Stimulated activated effector memory CD8-positive, alpha-beta T cell treated with anti-CD3 and anti-CD28 coated beads, Interleukin-12 subunit alpha, Interleukin-12 subunit beta, amount 100 ng/mL, for 72 hours (primary cell): Measurements from ENCODE around the gene HOXB6.

Experiments
- ATAC-seq: fragments of 150-1000 bp; cut with Tn5 transposase; 2 replicates; pipeline ENCODE4 v1.10.0; 2021
- DNase-seq, 2 donors: peaks; one replicate each; pipeline ENCODE4 v3.0.0; 2021 to 2022; ENCODE audit warnings: low spot score in 2 of 2
- H3K27ac Mint-ChIP-seq: one replicate; pipeline ENCODE4 v1.8.0; 2022; ENCODE audit warnings: mild to moderate bottlenecking, mixed read lengths
- H3K36me3 Mint-ChIP-seq: one replicate; pipeline ENCODE4 v1.8.0; 2022; ENCODE audit warnings: mild to moderate bottlenecking, mixed read lengths
- H3K4me1 Mint-ChIP-seq: one replicate; pipeline ENCODE4 v1.8.0; 2022; ENCODE audit warnings: mixed read lengths
- H3K4me3 Mint-ChIP-seq: one replicate; pipeline ENCODE4 v1.8.0; 2022; ENCODE audit warnings: mild to moderate bottlenecking, mixed read lengths
- H3K9me3 Mint-ChIP-seq: one replicate; pipeline ENCODE4 v1.8.0; 2022; ENCODE audit warnings: mixed read lengths

HOXB6 gene

DNA sequence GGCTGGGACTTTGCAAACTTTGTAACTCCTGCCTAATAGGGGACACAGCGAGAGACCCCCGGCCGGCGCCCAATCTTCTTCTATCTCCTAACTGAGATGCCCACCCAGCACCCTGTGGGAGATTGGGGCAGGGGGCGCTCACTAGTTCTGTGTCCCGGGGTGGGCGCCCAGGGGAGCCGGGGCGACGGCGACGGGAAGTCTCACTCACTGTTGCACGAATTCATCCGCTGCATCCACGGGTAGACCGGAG, 7.3 kb downstream of the HOXB6 start:
- Mint-ChIP-seq H3K36me3 (no peaks in the 10 kb centered on the region), H3K4me3 (peak overlapping the region; percentile 67), H3K9me3 (no peaks in the 10 kb centered on the region), H3K27ac (peak overlapping the region; percentile 75), H3K4me1 (peaks cover 57% of the 10 kb centered on the region)
- no peak for ATAC-seq
- no peak for DNase-seq

- no peaks in the 10 kb centered on the region for H3K9me3 Mint-ChIP-seq
- ATAC-seq (no peak), DNase-seq (no peak)
- no peaks in the 10 kb centered on the region for H3K36me3 Mint-ChIP-seq
- H3K4me1 Mint-ChIP-seq: peaks cover 55% of the 10 kb centered on the region
- peak overlapping the region; percentile 67 for H3K4me3 Mint-ChIP-seq
- H3K27ac Mint-ChIP-seq: peak overlapping the region; percentile 75
Measured at GRCh38 chr17:48596735-48597527, 7.9 kb downstream of the HOXB6 start.

GRCh38 chr17:48596000-48596734, 8.6 kb downstream of the HOXB6 start:
- ATAC-seq (peak; percentile 12), DNase-seq (no peak)
- Mint-ChIP-seq H3K27ac (no peak overlapping the region), H3K36me3 (no peaks in the 10 kb centered on the region), H3K4me1 (peaks cover 51% of the 10 kb centered on the region), H3K9me3 (no peaks in the 10 kb centered on the region), H3K4me3 (peak overlapping the region; percentile 67)

GRCh38 chr17:48595278-48595999, 9.3 kb downstream of the HOXB6 start:
- H3K4me3 Mint-ChIP-seq: peak overlapping the region; percentile 67
- no peak for DNase-seq
- no peaks in the 10 kb centered on the region for H3K9me3 Mint-ChIP-seq
- peaks cover 51% of the 10 kb centered on the region for H3K4me1 Mint-ChIP-seq
- H3K36me3 Mint-ChIP-seq: no peaks in the 10 kb centered on the region
- no peak for ATAC-seq
- H3K27ac Mint-ChIP-seq: no peak overlapping the region

- no peak overlapping the region for H3K27ac Mint-ChIP-seq
- DNase-seq: no peak
Measured at GRCh38 chr17:48594538-48595277, 10.1 kb downstream of the HOXB6 start.

DNA sequence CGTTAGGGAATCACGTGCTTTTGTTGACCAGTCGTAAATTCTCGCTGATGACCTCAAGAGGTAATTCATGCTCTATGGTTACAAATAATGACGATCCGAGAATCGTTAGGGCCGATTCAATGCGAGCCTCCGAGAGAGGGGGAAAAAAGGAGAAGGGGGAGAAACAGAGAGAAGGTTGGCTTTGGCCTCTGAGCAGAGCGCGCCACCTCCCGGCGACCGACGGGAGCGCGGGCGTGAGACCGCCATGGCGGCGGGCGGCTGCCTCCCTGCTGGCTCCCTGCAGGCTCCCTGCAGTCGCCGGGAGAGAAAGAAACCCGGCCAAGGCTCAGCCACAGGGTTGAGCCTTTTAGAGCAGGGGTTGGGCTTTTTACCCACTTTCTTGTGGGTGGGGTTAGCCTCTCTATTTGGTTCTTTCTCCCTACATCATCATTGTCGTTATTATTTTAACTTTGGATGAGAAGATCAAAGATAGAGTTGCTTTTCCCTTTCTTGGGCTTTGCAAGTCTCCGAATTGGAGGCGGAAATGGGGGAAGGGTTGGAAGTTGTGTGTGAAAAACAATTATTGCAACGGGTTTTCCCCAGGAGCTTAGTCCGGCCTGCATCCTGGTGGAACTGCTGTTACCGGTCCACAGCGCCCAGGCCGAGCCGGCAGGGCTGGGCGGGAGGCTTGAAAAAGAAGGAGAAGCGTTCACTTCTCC, 10.8 kb downstream of the HOXB6 start:
- Mint-ChIP-seq H3K4me3 (peak overlapping the region; percentile 82), H3K9me3 (no peaks in the 10 kb centered on the region), H3K36me3 (no peaks in the 10 kb centered on the region), H3K27ac (no peak overlapping the region), H3K4me1 (peaks cover 51% of the 10 kb centered on the region)
- DNase-seq (peak; percentile 88 to 93), ATAC-seq (peak; percentile 72)

More at GRCh38 chr17:48594538-48595277, 10.1 kb downstream of the HOXB6 start:
- H3K36me3 Mint-ChIP-seq: no peaks in the 10 kb centered on the region
- H3K9me3 Mint-ChIP-seq: no peaks in the 10 kb centered on the region
- no peak for ATAC-seq
- H3K4me3 Mint-ChIP-seq: peak overlapping the region; percentile 67
- peaks cover 51% of the 10 kb centered on the region for H3K4me1 Mint-ChIP-seq

DNA sequence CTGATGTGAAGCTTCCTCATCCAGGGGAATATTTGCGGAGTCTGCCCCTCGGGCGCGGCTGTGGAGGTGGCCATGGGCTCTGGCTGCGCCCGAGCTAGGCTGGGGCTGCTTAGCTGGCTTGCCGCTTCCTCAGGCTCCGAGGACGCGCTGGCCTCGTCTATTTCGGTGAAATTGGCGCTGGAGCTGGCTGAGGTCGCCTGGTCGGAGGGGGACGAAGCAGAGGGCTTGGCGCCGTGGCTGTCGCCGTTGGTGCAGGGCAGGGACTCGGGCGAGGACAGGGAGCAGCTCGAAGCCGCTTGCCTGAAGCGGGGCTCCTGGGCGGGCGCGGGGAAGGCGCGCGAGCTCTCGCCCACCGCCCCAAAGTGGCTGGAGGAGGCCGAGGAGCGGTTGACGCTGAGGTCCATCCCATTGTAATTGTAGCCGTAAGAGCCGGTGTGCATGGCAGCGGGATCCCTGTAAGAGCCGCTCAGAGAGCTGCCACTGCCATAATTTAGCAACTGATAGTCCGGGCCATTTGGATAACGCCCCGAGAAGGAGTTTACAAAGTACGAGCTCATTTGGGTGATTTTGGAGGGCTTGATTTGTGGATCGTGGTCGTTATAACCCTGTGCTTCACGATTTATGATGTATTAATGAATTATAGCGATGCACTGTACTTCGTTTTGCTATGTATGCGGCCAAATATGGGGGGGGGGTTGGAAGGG, 11.5 kb downstream of the HOXB6 start, which contains the start of gene HOXB5:
Gene HOXB5 (minus strand): TSS at position 654 of the 704 bp plus-strand sequence. CDS start 97 bp downstream, at position 557.
- Mint-ChIP-seq H3K36me3 (no peaks in the 10 kb centered on the region), H3K27ac (no peak within 1 kb of the TSS), H3K9me3 (no peaks in the 10 kb centered on the region), H3K4me1 (peaks cover 49% of the 10 kb centered on the region), H3K4me3 (peak within 1 kb of the TSS; percentile 82)
- ATAC-seq: peak; percentile 55
- no peak for DNase-seq

- Mint-ChIP-seq H3K4me1 (peaks cover 45% of the 10 kb centered on the region), H3K9me3 (no peaks in the 10 kb centered on the region), H3K27ac (no peak overlapping the region), H3K4me3 (peak overlapping the region; percentile 82), H3K36me3 (no peaks in the 10 kb centered on the region)
- DNase-seq: no peak
- peak; percentile 38 for ATAC-seq
Measured at GRCh38 chr17:48592577-48592976, 12.2 kb downstream of the HOXB6 start.

DNA sequence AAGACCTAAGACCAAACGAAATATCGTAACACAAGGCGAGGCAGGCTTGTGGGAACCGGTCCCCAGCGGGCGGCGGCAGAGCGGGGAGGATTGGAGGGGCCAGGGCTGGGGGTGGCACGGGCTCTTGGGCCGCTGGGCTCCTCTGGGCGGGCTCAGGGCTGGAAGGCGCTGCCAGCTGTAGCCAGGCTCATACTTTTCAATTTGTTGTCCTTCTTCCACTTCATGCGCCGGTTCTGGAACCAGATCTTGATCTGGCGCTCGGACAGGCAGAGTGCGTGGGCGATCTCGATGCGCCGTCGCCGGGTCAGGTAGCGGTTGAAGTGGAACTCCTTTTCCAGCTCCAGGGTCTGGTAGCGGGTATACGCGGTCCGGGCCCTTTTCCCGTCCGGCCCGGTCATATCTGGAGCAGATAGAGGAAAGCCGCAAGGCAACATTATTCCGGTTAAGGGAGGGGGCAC, 12.7 kb downstream of the HOXB6 start:
- Mint-ChIP-seq H3K27ac (no peak overlapping the region), H3K36me3 (no peaks in the 10 kb centered on the region), H3K4me1 (peaks cover 45% of the 10 kb centered on the region), H3K4me3 (peak overlapping the region; percentile 82), H3K9me3 (no peaks in the 10 kb centered on the region)
- no peak for DNase-seq
- no peak for ATAC-seq

- Mint-ChIP-seq H3K36me3 (no peaks in the 10 kb centered on the region), H3K9me3 (no peaks in the 10 kb centered on the region), H3K4me1 (peaks cover 45% of the 10 kb centered on the region), H3K27ac (peak overlapping the region; percentile 27), H3K4me3 (no peak overlapping the region)
- ATAC-seq: no peak
- DNase-seq: no peak
Measured at GRCh38 chr17:48591255-48592056, 13.3 kb downstream of the HOXB6 start.

DNA sequence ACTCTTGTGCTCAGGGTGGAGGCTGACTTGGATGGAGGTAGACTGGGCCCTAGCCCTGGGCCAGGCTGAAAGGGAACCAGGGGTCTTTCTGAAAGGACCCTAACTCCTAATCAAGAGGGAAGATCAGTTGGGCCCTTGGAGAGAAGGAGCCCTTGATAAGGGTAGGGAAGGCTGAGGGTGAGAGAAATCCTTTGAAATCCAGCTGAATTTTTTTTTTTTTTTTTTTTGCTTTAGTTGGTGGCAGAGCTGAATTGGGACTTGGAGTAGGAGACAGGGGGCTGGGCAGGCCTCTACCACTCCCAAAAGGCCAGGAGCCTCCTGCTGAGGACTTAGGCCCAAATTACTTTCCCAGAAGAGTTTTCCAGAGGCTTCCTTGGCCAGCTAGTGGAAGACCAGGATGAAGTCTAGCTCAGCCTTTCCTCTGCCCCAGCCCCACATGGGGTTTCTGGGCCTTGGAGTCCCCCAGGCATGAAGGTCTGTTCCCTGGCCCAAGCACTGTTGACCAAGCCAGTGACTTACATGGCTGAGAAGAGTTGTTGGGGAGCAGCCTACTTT, 14.1 kb downstream of the HOXB6 start:
- H3K27ac Mint-ChIP-seq: peak overlapping the region; percentile 27
- no peak for ATAC-seq
- H3K4me1 Mint-ChIP-seq: peaks cover 48% of the 10 kb centered on the region
- no peak for DNase-seq
- no peaks in the 10 kb centered on the region for H3K36me3 Mint-ChIP-seq
- no peak overlapping the region for H3K4me3 Mint-ChIP-seq
- H3K9me3 Mint-ChIP-seq: no peaks in the 10 kb centered on the region

DNA sequence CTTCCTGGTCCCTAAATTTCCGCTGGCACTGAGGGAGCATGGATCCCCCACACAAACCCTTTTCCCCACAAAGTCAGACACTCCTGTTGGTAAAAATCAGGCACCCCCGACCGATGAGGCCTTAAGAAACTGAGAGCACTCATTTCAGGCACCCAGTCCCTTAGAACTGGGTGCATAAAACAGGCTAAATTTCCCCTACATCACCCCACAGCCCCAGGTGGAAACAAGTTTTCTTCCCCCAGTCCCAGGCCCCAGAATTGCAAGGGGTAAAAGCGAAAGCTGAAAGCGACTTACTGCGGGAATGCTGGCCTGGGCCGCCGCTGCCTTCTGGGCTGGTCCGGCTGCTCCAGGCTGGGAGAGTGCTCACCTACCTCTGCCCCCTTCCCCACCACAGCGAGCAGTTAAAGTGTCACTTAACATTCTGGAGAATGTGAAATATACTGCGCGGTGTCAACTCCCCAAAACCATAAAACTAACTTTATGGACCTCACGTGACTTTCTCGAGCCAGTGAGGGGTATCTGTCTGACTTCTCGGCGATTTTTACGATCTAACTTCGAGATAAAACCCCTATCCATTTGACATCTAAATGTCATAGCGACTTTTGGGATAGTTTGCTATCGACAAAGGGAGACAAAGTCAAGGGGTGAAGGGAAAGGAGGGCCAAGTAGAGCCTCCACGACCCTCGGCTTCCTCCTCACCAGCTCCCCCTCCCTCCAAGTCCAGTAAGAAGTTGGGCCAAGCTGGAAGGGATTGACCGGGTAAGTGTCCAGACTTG, 14.8 kb downstream of the HOXB6 start, which contains the start of gene HOXB3:
Gene HOXB3 (minus strand): TSS at position 411 of the 776 bp plus-strand sequence. CDS start 37,767 bp downstream, outside the sequence.
- Mint-ChIP-seq H3K27ac (peak within 1 kb of the TSS; percentile 27), H3K4me3 (no peak within 1 kb of the TSS), H3K4me1 (peaks cover 50% of the 10 kb centered on the region)

More for the DNA sequence above, 14.8 kb downstream of the HOXB6 start, which contains the start of gene HOXB3:
- ATAC-seq: no peak
- DNase-seq: no peak
- Mint-ChIP-seq H3K9me3 (no peaks in the 10 kb centered on the region), H3K36me3 (no peaks in the 10 kb centered on the region)
